GM18507 (cell line): ENCODE measurements around the gene GAS6.
"Not testable (repeated sequence)": the region's sequence is repeated elsewhere in the genome, so short reads cannot be mapped to it uniquely, and the experiment has no call there.

Source experiments
- DNase-seq: peaks from one replicate; pipeline ENCODE4 v3.0.0; 2011; ENCODE audit warnings: low read depth; ENCODE audit not compliant: insufficient read length; ENCODE audit errors: extremely low spot score
- FAIRE-seq: peaks from 2 replicates; lab custom pipeline; 2011; peaks lifted over from hg19 to GRCh38; lab: Jason Lieb, UNC

The GAS6 gene

DNA sequence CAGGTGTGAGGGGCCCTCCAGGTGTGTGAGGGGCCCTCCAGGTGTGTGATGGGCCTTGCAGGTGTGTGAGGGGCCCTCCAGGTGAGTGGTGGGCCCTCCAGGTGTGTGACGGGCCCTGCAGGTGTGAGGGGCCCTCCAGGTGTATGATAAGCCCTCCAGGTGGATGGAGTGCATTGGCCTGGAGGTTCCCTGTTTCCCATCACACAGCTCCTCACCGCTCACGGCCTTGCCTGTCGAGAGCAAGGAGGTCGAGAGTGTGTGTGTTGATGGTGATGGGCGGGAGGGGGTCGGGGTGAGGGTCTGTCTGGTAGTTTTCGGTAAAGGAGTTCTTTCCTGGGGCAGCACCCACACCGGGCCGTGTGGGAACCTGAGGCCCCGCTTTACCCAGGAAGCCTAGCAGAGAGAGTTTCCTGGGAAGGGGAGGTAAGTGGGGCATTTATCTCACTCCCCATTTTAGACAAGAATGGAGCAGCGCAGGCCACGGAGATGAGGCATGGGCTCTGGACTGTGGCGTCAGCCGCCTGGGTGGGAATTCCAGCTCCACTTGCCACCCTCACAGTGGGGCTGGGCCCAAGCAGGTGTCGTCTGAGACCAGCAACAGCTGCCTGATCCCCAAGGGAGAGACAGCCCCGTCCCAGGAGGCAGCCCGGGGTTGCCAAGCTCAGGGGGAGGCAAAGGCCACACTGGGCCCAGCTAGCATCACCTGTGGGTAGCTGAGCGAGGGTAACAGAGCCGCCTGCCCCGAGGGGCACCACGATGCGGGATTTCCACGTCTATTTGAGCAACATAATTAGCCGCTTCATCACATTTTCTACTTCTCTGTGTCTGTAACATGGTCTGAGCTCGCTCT, 10.9 kb upstream of the GAS6 start:
- no peak for DNase-seq
- FAIRE-seq = no peak

DNA sequence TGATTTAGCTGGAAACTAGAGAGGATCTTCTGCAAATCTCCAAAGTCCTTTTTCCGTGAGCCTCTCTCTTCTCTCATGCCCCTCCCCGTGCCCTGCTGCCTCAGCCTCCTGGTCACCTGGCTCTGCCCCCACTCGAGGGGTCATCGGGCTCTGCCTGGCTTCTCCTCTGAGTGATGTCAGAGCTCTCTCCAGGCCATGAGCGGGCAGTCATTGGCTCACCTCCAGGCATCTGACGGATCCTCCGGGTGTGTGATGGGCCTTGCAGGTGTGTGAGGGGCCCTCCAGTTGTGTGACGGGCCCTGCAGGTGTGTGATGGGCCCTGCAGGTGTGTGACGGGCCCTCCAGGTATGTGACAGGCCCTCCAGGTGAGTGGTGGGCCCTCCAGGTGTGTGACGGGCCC, 10.3 kb upstream of the GAS6 start:
- no peak for FAIRE-seq
- DNase-seq = no peak

DNA sequence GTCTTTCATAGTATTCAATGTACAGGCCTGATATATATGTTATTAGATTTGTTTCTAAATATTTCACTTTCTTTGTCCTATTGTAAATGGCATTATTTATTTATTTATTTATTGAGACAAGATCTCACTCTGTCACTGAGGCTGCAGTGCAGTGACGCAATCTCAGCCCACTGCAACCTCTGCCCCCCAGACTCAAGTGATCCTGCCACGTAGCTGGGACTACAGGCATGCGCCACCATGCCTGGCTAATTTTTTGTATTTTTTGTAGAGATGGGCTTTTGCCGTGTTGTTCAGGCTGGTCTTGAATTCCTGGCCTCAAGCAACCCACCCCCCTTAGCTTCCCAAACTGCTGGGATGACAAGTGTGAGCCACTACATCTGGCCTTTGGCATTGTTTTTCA, 5.4 kb upstream of the GAS6 start:
- FAIRE-seq = no peak
- DNase-seq = no peak

GRCh38 chr13:113867913-113868312, 4.0 kb upstream of the GAS6 start:
- not testable (repeated sequence) for FAIRE-seq, DNase-seq

- FAIRE-seq (no peak), DNase-seq (no peak)
Measured at GRCh38 chr13:113865427-113865826, 1.6 kb upstream of the GAS6 start.

GRCh38 chr13:113864273-113864890, 506 bp upstream of the GAS6 start:
- FAIRE-seq = no peak

GRCh38 chr13:113862931-113863523, 849 bp downstream of the GAS6 start:
- no peak for FAIRE-seq

More at GRCh38 chr13:113864273-113864890, 506 bp upstream of the GAS6 start:
- no peak for DNase-seq

DNA sequence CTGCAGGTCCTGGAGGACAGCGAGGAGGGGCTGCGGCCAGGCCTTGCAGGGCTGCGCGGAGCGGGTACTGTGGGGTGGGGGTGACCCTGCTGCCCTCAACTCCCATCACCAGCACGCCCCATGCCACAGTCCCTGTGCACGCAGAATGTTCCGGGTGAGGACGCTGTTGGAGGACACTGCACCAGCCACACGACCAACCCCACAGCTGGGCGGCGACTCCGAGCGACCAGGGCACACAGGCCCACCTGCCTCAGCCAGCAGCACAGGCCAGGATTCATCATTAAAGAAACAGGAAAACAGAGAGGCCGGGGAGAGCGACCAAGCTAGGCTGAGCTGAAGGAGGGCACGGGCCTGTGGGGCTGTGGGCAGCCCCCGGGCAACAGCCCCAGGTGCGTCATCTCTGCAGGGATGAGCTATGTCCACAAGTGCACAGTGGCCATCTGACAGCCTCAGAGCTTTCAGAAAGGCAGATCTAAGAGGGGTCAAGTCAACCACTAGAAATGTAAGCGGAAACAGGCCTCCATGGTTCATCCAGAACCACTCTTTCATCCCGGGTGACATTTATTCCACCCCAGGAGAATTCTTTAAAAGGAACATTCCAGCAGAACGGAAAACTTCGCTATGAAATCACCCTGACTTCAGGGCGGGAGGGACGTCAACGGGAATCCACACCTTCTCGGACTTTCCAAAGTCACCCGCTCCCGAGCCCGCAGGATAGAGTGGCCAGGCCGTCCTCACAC, 1.5 kb downstream of the GAS6 start:
- FAIRE-seq = no peak
- no peak for DNase-seq

More at GRCh38 chr13:113862931-113863523, 849 bp downstream of the GAS6 start:
- no peak for DNase-seq

- FAIRE-seq (no peak), DNase-seq (no peak)
Measured at GRCh38 chr13:113861433-113862030, 2.3 kb downstream of the GAS6 start.

DNA sequence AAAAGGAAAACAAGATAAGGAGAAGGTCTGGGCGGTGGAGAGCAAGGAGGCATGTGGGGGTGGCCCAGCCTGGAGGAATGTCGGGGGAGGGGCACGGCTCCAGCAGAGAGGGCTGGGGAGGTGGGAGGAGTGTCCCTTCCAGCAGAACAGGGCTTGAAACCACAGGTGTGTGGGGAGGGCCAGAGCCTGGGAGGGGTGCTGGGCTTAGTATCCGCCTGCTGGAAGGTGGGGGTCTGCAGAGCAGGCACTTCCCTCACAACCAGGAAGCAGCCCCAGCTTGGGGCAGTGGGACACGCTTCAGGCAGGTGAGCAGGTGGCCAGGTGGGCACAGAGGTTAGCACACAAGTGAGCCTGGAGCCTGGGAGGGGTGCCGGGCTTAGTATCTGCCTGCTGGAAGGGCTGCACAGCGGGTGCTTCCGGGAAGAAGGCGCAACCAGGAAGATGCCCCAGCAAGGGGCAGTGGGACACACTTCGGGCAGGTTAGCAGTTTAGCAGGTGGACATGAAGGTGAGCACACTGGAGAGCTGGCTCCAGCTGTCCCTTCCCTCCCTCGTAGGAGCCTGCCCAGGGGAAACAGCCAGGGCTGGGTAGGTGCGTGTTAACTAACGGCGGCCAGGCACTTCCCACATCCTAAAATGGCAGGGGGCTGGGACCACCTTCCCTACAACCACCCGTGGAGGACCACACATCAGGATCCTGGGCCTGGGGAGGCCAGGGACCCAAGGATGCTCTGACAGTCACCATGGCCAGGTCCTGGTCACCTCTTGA, 3.0 kb downstream of the GAS6 start:
- FAIRE-seq (no peak), DNase-seq (no peak)

DNA sequence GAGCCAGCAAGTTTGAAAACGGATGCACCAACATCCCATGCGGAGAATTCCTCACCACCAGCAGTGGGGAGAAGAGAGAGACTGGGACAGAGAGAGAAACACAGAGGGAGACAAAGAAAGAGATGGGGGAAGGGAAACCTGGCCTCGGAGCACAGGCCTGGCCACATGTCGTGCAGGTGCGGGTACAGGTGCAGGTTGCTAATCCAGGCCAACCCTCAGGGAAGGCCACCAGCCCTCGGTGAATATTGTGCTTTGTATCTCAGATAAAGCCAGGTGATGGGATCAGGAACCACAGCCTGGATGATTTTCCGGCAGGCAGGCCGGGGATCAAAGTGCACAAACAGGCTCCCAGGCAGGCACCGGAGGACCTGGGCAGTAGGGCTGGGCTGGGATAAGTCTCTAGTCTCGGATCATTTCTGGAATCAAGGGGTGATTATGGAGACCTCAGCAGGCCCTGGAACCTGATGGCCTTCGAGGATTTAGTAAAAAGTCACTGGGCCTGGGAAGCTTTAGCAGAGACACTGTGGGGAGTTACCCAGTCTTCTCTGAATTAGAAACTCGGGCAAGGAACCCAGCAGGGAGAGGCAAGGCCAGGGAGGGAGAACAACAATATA, 3.7 kb downstream of the GAS6 start:
- DNase-seq (no peak), FAIRE-seq (no peak)

- DNase-seq = no peak
- no peak for FAIRE-seq
Measured at GRCh38 chr13:113859311-113860050, 4.4 kb downstream of the GAS6 start.

DNA sequence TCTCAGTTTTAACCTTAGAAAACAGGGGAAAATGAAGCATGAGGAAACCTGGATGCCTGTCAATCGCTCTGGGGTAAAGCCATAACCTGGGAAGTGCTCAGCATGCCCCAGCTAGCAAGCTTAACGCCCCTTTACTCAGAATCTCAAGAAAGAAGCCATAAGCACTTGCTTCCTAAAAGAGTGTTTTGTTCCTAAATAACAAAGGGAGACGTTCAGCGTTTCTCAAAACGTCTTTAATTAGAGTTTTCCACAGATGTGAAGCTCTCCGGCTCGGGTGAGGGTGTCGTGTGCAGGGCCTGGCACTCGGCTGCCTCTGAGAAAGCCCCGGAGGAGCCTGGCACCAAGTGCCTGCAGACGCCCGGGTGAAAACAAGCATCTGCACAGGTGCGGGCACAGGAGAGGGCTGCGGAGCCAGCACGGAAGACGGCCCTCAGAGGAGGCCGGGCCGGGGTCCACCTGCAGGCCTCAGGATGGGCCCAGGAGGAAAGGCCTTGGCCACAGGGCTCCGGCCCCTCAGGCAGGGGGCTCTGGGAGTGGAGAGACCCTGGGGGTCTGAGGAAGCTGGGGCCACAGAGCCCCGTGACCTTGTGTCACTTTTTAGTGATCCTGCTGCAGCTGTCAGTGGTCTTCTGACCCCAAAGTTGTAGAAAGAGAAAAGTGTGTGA, 6.2 kb downstream of the GAS6 start:
- DNase-seq (no peak), FAIRE-seq (no peak)

GRCh38 chr13:113856716-113857065, 7.2 kb downstream of the GAS6 start:
- FAIRE-seq (no peak), DNase-seq (no peak)

DNA sequence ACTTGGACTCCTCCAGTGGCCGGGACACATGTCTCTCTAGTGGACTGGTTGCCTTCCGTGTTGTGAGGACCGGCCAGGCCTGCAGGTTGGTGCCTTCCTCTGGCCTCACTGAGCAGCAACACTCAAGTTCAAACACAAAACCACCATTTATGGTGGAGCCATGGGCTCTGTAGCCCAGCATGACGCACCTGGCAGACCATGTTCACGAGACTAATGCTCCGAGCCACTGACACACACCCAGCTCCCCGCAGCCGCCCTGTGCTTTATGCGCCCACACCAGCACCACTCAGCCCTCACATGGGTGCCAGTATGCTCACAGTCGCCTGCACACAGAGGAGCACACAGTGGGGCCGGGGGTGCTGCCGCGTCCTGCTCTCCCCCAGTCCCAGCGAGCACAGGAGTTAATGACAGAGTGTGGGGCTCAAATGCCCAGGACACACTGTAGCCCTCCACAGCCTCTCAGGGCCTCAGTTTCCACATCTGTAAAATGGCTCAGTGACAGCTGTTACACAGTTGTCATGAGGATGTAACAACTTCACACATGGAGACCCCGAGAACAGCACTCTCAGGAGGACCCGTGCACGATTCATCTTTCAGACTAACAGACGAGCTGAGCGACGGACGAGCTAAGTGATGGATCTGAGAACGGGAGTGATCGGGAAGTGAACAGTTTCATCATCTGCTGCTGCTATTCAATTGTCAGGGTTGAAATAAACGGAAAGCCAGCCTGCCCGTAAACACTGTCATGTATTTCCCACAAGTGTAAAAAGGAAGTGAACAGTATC, 7.8 kb downstream of the GAS6 start:
- FAIRE-seq = no peak

DNA sequence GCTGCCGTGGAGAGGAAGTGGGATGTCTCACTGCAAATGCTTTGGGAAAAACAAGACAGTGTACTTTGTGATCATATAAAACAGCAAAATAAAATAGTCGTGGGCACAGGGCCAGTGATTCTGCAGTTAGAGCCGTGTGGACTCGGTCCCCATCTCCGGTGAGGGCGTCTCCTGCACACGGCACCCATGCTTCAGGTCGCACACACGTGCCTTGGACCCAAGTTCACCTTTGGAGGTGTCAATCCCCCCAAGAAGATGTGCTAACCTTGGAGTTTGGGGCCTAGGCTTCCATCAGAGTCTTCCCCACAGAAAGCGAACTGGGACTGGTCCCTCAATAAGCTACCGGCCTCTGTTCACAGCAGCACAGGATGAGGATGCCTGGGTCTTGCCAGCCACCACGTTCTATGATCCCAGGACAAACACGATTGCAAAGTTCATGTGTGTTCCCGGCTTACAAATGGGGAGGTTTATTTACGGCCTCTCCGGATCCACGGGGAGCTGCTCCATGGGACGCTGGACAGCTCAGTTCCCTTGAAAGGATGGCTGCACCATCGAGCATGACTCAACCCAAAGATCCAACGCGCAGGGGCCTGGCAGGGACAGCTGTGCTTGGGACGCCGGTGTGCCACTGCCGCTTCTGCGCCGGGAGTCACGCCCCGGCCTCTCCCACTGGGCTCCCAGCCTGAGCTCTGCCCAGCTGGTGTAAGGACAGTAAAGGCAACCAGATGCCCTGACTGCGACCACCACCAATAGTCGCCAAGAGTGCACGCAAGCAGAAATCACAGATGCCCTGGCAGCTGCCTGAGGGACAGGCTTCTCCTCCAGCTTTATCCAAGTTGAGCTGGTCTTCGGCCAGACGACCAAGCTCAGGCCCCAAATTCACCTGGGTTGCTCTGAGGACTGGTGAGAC, 8.6 kb downstream of the GAS6 start:
- no peak for FAIRE-seq

More for the DNA sequence above, 7.8 kb downstream of the GAS6 start:
- no peak for DNase-seq

More for the DNA sequence above, 8.6 kb downstream of the GAS6 start:
- DNase-seq = no peak
